GM19395 (cell line): ENCODE results near the gene NADSYN1.
"Not testable (repeated sequence)": the region's sequence is repeated elsewhere in the genome, so short reads cannot be mapped to it uniquely, and the experiment has no call there.

Experiments
- ATAC-seq: cut with Tn5 transposase; IDR thresholded peaks from one replicate; pipeline ENCODE4 v1.9.1; 2021; ENCODE audit warnings: mild to moderate bottlenecking, moderate library complexity; ENCODE audit not compliant: unreplicated experiment

Gene NADSYN1

DNA sequence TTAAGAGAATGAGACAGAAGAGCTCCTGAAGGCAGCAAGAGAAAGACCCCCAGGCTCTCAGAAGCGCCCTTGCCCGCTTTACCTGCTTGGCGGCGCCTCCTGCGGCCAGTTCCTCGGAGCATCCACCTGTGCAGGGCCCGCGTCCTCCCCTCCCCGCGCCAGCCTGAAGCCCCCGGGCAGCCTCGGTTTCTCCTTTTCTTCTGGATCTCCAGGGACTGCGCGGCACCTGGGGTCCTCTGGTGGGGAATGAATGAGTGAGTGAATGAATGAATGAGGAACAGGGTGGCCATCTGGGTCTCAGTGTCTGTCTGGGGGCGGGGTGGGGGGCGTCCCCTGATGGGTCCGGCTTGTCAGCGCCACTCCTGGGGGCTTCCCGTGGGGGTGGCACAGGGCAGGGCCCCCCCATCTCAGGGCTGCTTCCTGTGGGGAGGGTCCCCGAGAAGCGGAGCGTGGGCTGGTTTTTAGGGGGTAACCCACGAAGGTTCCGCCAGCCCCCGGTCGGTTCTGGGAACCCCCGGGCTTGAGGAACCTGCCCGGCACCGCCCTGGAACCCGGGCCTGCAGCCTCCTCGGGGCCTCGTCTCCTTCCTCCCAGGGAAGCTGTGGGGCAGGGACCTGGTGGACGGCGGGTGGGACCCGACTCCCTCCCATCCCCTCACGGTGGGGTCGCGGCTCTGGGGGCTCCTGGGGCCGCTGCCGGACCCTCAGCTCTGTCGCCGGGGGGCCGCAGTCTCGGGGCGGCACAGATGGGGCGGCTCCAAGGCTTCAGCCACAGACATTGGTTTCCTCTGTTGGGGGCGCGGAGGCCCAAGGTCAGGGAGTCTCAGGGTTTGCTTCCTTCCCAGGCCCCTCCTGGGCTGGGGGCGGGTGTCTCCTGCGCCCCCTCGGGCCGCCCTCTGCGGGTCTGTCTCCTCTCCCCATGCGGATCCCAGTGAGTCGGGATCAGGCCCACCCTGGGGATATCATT is 65.8 kb downstream of the NADSYN1 start:
- ATAC-seq = no peak

GRCh38 chr11:71519546-71519945 is 66.5 kb downstream of the NADSYN1 start:
- no peak for ATAC-seq

GRCh38 chr11:71525188-71525937 is 72.4 kb downstream of the NADSYN1 start:
- no peak for ATAC-seq

GRCh38 chr11:71525938-71526495 is 73.0 kb downstream of the NADSYN1 start:
- no peak for ATAC-seq

GRCh38 chr11:71526796-71527575 is 74.0 kb downstream of the NADSYN1 start, which contains the start of gene KRTAP5-7:
Gene KRTAP5-7 (plus strand): TSS chr11:71527267. CDS start chr11:71527301, 34 bp downstream.
- not testable (repeated sequence) for ATAC-seq

- ATAC-seq = no peak
These were observed 74.7 kb downstream of the NADSYN1 start for GRCh38 chr11:71527576-71528210.

GRCh38 chr11:71530602-71531001 is 77.6 kb downstream of the NADSYN1 start:
- no peak for ATAC-seq

DNA sequence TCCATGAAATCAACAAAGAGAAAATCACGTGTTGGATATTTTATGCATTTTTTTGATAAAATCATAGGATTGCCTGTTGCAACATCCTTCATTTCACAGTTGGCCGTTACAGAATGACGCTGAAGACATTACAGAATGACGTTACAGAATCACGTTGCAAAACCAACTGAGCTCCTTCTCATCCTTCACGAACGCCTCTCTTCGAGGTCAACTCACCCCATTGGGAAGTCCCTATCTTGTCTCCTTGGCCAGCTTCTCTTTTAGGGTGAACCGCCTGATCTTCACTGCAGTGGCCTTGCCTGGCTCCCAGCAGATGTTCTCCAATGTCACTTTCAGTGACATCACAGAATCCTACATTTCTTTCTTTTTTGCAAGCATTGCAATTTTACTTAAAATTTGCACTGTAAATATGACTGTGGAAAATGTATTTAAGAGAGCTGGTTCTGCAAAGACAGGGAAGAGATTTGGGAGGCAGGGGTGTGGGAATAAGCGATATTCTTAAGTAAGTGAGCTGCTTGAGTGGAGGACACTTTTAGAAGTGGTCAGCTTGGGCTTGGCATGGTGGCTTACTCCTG is 79.1 kb downstream of the NADSYN1 start:
- no peak for ATAC-seq

DNA sequence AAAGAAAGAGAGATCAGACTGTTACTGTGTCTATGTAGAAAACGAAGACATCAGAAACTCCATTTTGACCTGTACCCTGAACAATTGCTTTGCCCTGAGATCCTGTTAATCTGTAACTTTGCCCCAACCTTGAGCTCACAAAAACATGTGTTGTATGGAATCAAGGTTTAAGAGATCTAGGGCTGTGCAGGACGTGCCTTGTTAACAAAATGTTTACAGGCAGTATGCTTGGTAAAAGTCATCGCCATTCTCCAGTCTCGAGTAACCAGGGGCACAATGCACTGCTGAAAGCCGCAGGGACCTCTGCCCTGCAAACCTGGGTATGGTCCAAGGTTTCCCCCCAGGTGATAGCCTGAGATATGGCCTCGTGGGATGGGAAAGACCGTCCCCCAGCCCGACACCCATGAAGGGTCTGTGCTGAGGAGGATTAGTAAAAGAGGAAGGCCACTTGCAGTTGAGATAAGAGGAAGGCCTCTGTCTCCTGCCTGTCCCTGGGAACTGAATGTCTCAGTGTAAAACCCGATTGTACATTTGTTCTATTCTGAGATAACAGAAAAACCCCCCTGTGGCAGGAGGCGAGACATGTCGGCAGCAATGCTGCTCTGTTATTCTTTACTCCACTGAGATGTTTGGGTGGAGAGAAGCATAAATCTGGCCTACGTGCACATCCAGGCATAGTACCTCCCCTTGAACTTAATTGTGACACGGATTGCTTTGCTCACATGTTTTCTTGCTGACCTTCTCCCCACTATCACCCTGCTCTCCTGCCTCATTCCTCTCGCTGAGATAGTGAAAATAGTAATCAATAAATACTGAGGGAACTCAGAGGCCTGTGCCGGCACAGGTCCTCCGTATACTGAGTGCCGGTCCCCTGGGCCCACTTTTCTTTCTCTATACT is 82.0 kb downstream of the NADSYN1 start:
- ATAC-seq = not testable (repeated sequence)

GRCh38 chr11:71535825-71536224 is 82.8 kb downstream of the NADSYN1 start:
- ATAC-seq = no peak

DNA sequence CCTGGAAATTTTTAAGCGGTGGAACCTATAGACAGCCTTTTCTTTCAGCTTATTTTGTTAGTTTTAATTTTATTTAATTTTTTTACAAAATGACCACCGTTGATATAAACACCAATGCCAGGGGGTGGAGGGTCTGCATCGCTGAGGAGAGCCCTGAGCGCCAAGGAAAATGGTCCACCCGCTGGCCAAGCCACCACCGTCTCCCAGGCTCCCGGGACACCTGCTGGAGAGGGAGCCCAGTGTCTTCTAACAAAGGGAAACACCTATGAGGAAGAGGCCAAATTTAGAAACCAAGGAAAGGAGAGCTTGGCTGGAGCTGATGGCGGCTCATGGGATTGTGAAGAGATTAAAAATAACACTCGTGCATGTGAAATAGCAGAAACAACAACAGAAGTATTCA is 84.5 kb downstream of the NADSYN1 start:
- ATAC-seq = no peak

- not testable (repeated sequence) for ATAC-seq
These were observed 85.1 kb downstream of the NADSYN1 start, which contains the start of gene KRTAP5-8 for GRCh38 chr11:71537977-71538665. Gene KRTAP5-8 (plus strand): TSS chr11:71538025. CDS start chr11:71538056, 31 bp downstream.

- no peak for ATAC-seq
These were observed 85.6 kb downstream of the NADSYN1 start for GRCh38 chr11:71538666-71538990.

DNA sequence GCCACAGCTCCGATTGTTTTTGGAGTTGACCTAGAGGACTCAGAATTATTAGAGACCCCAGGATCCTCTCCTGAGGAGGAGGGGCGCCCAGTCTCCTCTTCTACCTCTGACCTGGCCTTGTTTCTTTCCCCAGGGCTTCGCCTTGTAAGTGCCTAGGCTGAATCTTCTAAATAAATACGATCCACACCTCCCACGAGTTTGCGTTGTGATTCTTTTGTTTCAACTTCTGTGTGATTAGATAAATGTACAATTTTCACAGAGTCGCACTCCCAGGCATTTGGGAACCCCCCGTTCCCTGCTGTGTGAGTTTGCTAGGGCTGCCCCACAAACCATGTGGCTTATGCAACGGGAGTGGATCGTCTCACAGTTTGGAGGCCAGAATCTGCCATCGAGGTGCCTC is 86.0 kb downstream of the NADSYN1 start:
- ATAC-seq = no peak

GRCh38 chr11:71539971-71540370 is 87.0 kb downstream of the NADSYN1 start:
- ATAC-seq = not testable (repeated sequence)

- ATAC-seq = not testable (repeated sequence)
These were observed 87.7 kb downstream of the NADSYN1 start for GRCh38 chr11:71540521-71541304.

- no peak for ATAC-seq
These were observed 89.4 kb downstream of the NADSYN1 start for GRCh38 chr11:71542382-71542781.
